GM12874 (cell line): ENCODE measurements around the gene RGS9.
A peak's percentile ranks its signal among the peaks of the same experiment; 100 is the strongest.

Experiments used
- TF ChIP-seq, protein P1 (sequence below): IDR thresholded peaks from 2 replicates; pipeline ENCODE4 v1.5.1; 2011; ENCODE audit warnings: low read depth, mild to moderate bottlenecking, control low read depth, low read length, moderate library complexity; ENCODE audit not compliant: insufficient read depth

The RGS9 gene

GRCh38 chr17:65137021-65137939, at the start of gene RGS9:
Gene RGS9, plus strand, starts transcription at chr17:65137370. Its CDS starts 171 bp downstream, at chr17:65137541.
- TF ChIP-seq, protein P1, sequence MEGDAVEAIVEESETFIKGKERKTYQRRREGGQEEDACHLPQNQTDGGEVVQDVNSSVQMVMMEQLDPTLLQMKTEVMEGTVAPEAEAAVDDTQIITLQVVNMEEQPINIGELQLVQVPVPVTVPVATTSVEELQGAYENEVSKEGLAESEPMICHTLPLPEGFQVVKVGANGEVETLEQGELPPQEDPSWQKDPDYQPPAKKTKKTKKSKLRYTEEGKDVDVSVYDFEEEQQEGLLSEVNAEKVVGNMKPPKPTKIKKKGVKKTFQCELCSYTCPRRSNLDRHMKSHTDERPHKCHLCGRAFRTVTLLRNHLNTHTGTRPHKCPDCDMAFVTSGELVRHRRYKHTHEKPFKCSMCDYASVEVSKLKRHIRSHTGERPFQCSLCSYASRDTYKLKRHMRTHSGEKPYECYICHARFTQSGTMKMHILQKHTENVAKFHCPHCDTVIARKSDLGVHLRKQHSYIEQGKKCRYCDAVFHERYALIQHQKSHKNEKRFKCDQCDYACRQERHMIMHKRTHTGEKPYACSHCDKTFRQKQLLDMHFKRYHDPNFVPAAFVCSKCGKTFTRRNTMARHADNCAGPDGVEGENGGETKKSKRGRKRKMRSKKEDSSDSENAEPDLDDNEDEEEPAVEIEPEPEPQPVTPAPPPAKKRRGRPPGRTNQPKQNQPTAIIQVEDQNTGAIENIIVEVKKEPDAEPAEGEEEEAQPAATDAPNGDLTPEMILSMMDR = peak; percentile 98

DNA sequence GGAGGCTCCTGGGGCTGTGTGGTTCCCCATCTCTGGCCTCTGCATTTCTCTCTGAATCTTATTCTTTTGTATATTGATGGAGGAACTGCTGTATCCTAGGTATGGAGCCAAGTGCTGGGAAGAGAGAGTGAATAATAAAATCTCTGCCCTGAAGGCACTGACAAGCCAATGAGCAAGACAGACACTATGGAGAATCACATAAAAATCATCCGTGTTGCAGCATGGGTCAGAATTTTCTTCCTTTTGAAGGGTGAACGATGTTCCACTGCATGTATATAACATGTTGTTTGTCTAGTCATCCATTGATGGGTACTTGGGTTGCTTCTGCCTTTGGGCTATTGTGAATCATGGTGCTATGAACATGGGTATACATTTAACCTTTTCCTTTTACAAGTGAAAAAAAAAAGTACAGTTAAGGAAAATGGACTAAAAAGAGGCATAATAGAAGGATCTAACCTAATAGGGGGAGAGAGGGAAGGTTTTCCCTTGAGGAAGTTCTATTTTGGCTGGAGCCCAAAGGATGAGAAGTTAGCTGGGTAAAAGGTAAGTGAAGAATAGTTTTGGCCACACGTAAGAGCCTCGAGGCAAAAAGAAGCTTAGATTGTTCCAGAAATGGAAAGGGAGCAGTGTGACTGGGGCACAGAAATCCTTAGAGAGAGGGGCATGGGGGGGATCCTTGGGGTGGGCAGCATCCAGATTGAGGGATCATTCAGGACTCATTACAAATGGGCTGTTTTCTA, 48.4 kb upstream of the RGS9 start:
- TF ChIP-seq, protein P1 = no peak

GRCh38 chr17:65092262-65092661, 44.9 kb upstream of the RGS9 start:
- TF ChIP-seq, protein P1 = no peak

DNA sequence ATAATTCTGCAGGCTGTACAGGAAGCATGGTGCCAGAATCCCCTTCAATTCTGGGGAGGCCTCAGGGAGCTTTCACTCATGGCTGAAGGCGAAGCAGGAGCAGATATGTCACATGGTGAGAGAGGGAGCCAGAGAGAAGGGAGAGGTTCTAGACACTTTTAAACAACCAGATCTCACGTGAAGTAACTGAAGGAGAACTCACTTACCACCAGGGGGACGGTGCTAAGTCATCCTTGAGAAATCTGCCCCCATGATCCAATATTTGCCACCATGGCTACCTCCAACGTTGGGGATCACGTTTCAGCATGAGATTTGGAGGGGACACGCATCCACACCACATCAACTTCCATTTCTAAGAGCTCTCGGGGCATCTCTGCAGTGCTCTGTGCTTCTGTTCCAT, 43.2 kb upstream of the RGS9 start:
- TF ChIP-seq, protein P1 = peak; percentile 2; the same call in 1 of the 2 replicates

- TF ChIP-seq, protein P1 = no peak
These were observed 41.7 kb upstream of the RGS9 start for GRCh38 chr17:65095465-65095864.

GRCh38 chr17:65097110-65097509, 40.1 kb upstream of the RGS9 start:
- TF ChIP-seq, protein P1 = no peak

DNA sequence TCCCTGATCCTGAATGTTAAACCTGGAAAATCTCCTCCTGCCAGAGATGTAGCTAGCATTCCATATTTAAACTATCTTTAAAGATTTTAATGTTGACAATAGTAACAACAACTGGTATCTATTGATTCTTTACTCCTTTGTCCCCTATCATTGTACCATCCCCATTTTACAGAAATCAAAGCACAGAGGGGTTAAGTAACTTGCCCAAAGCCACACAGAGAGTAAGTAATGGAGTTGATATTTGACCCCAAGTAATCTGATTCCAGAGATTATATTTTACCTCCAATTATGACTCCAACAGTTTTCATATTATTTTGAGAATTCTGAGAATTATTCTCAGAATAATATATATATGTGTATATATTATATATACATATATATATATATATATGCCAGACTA, 37.7 kb upstream of the RGS9 start:
- TF ChIP-seq, protein P1 = no peak
